Measurements from ENCODE around the gene CLEC4M.
"Not testable (repeated sequence)": the region's sequence is repeated elsewhere in the genome, so short reads cannot be mapped to it uniquely, and the experiment has no call there.

Gene CLEC4M

GRCh38 chr19:7775761-7776160 lies 12.7 kb downstream of the CLEC4M start:
- DNase-seq (ENCODE audit: low read depth) = no peak

GRCh38 chr19:7778081-7778480 lies 15.0 kb downstream of the CLEC4M start:
- no peak for DNase-seq (ENCODE audit: low read depth)

- DNase-seq (ENCODE audit: low read depth) = no peak
These were observed 16.8 kb downstream of the CLEC4M start for GRCh38 chr19:7779631-7780486.

- DNase-seq (ENCODE audit: low read depth) = no peak
These were observed 18.1 kb downstream of the CLEC4M start for GRCh38 chr19:7781157-7781556.

- DNase-seq (ENCODE audit: low read depth) = peak; percentile 76
These were observed 21.0 kb downstream of the CLEC4M start for GRCh38 chr19:7783991-7784423.

GRCh38 chr19:7784856-7785255 lies 21.8 kb downstream of the CLEC4M start:
- no peak for DNase-seq (ENCODE audit: low read depth)

GRCh38 chr19:7787141-7787540 lies 24.1 kb downstream of the CLEC4M start:
- DNase-seq (ENCODE audit: low read depth) = no peak

GRCh38 chr19:7787602-7788177 lies 24.6 kb downstream of the CLEC4M start:
- no peak for DNase-seq (ENCODE audit: low read depth)

- DNase-seq (ENCODE audit: low read depth) = no peak
These were observed 25.3 kb downstream of the CLEC4M start for GRCh38 chr19:7788178-7788932.

GRCh38 chr19:7788933-7789323 lies 25.9 kb downstream of the CLEC4M start:
- no peak for DNase-seq (ENCODE audit: low read depth)

- DNase-seq (ENCODE audit: low read depth) = no peak
These were observed 26.4 kb downstream of the CLEC4M start for GRCh38 chr19:7789447-7789846.

- DNase-seq (ENCODE audit: low read depth) = no peak
These were observed 27.4 kb downstream of the CLEC4M start for GRCh38 chr19:7790416-7790815.

GRCh38 chr19:7792281-7792680 lies 29.2 kb downstream of the CLEC4M start:
- DNase-seq (ENCODE audit: low read depth) = peak; percentile 43

GRCh38 chr19:7792701-7793100 lies 29.7 kb downstream of the CLEC4M start:
- not testable (repeated sequence) for DNase-seq (ENCODE audit: low read depth)

GRCh38 chr19:7793493-7793892 lies 30.4 kb downstream of the CLEC4M start:
- DNase-seq (ENCODE audit: low read depth) = no peak

GRCh38 chr19:7795555-7796161 lies 32.6 kb downstream of the CLEC4M start:
- DNase-seq (ENCODE audit: low read depth) = no peak

- peak; percentile 82 for DNase-seq (ENCODE audit: low read depth)
These were observed 36.8 kb downstream of the CLEC4M start for GRCh38 chr19:7799640-7800355.

- DNase-seq (ENCODE audit: low read depth) = no peak
These were observed 38.1 kb downstream of the CLEC4M start for GRCh38 chr19:7801020-7801570.

GRCh38 chr19:7806234-7806633 lies 43.2 kb downstream of the CLEC4M start:
- no peak for DNase-seq (ENCODE audit: low read depth)

- no peak for DNase-seq (ENCODE audit: low read depth)
These were observed 43.8 kb downstream of the CLEC4M start for GRCh38 chr19:7806876-7807275.

GRCh38 chr19:7808108-7808507 lies 45.1 kb downstream of the CLEC4M start:
- DNase-seq (ENCODE audit: low read depth) = no peak

All from iris pigment epithelial cell (primary cell).